Lower leg skin (tissue), 3 donors: ENCODE results near the gene JDP2.

Source experiments
- POLR2A ChIP-seq, 2 donors: fragments of 450-650 bp; IDR thresholded peaks; one replicate each; pipeline ENCODE4 v1.6.1; 2016 to 2017; ENCODE audit warnings: antibody characterized with exemption in 2 of 2, mild to moderate bottlenecking in 1 of 2, moderate library complexity in 1 of 2
- TF ChIP-seq, protein P1 (sequence below), 3 donors: fragments of 450-650 bp; IDR thresholded peaks; one replicate each; pipeline ENCODE4 v1.5.1; 2016; ENCODE audit warnings: antibody characterized with exemption in 3 of 3, mild to moderate bottlenecking in 3 of 3, moderate library complexity in 2 of 3

DNA sequence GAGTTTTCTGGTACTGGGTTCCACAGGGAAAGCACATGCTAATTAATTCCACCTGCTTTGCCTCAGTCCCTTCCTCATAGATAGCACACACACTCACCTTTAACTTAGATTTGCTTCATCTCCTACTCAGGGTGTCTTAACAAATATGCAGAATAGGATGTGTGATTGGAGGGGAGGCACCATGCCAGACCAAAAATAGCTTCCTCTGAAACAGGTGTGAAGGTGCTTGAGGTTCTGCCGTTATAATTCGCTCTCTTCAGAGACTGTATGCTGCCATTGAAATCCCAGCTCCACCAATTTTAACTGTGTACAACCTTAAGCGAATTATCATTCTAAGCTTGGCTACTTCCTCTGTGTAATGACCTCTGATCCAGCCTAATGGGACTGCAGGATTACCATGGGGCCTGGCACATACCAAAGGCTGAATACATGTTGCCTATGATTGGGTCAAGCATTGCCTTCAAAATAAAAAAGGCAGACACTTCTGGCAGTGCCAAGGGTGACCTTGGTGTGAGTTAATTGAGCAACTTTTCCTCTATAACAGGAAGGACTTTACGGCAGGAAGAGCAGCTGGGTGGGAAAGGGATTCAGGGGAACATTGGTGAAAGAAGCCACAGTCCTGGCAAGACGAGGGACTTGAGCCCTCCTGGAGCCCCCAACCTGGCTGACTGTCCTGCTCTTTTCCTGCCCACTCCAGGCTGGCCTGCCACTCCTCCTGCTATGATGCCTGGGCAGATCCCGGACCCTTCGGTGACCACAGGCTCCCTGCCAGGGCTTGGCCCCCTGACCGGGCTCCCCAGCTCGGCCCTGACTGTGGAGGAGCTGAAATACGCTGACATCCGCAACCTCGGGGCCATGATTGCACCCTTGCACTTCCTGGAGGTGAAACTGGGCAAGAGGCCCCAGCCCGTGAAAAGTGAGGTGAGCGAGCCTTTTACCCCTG lies 9.7 kb downstream of the JDP2 start:
- TF ChIP-seq, protein P1, sequence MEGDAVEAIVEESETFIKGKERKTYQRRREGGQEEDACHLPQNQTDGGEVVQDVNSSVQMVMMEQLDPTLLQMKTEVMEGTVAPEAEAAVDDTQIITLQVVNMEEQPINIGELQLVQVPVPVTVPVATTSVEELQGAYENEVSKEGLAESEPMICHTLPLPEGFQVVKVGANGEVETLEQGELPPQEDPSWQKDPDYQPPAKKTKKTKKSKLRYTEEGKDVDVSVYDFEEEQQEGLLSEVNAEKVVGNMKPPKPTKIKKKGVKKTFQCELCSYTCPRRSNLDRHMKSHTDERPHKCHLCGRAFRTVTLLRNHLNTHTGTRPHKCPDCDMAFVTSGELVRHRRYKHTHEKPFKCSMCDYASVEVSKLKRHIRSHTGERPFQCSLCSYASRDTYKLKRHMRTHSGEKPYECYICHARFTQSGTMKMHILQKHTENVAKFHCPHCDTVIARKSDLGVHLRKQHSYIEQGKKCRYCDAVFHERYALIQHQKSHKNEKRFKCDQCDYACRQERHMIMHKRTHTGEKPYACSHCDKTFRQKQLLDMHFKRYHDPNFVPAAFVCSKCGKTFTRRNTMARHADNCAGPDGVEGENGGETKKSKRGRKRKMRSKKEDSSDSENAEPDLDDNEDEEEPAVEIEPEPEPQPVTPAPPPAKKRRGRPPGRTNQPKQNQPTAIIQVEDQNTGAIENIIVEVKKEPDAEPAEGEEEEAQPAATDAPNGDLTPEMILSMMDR (IDR thresholded peaks at IDR 0.05) = no peak
- TF ChIP-seq POLR2A (IDR thresholded peaks at IDR 0.05) = no peak
